HG02678 (cell line): Measurements from ENCODE around the gene DIAPH1.

ENCODE experiments used
- ATAC-seq: cut with Tn5 transposase; IDR thresholded peaks from one replicate; pipeline ENCODE4 v1.9.1; 2021; ENCODE audit warnings: mild to moderate bottlenecking, moderate library complexity; ENCODE audit not compliant: unreplicated experiment

Gene DIAPH1

GRCh38 chr5:141522301-141522700 is 96.5 kb downstream of the DIAPH1 start:
- no peak for ATAC-seq

- no peak for ATAC-seq
Measured at GRCh38 chr5:141521244-141521781, 97.5 kb downstream of the DIAPH1 start.

- no peak for ATAC-seq
Measured at GRCh38 chr5:141519605-141520565, 98.9 kb downstream of the DIAPH1 start.

GRCh38 chr5:141518618-141519015 is 100.2 kb downstream of the DIAPH1 start:
- no peak for ATAC-seq

GRCh38 chr5:141517880-141518617 is 100.8 kb downstream of the DIAPH1 start:
- no peak for ATAC-seq

- no peak for ATAC-seq
Measured at GRCh38 chr5:141517312-141517711, 101.5 kb downstream of the DIAPH1 start.

- no peak for ATAC-seq
Measured at GRCh38 chr5:141516672-141517025, 102.2 kb downstream of the DIAPH1 start.

- no peak for ATAC-seq
Measured at GRCh38 chr5:141515946-141516671, 102.7 kb downstream of the DIAPH1 start.

- no peak for ATAC-seq
Measured at GRCh38 chr5:141515141-141515540, 103.7 kb downstream of the DIAPH1 start.

GRCh38 chr5:141514330-141515133 is 104.3 kb downstream of the DIAPH1 start:
- ATAC-seq = peak; percentile 2

GRCh38 chr5:141513627-141514329 is 105.0 kb downstream of the DIAPH1 start:
- ATAC-seq = peak; percentile 35

- no peak for ATAC-seq
Measured at GRCh38 chr5:141512911-141513626, 105.7 kb downstream of the DIAPH1 start.

- ATAC-seq = no peak
Measured at GRCh38 chr5:141512390-141512910, 106.3 kb downstream of the DIAPH1 start.

- no peak for ATAC-seq
Measured at GRCh38 chr5:141511771-141512325, 107.0 kb downstream of the DIAPH1 start.

- ATAC-seq = peak; percentile 43
Measured at GRCh38 chr5:141510850-141511601, 107.8 kb downstream of the DIAPH1 start.

GRCh38 chr5:141510160-141510559 is 108.6 kb downstream of the DIAPH1 start:
- ATAC-seq = no peak

GRCh38 chr5:141508798-141509611 is 109.8 kb downstream of the DIAPH1 start:
- ATAC-seq = no peak
